GM06990 (cell line): Measurements from ENCODE around the gene CAMSAP1.
"Not testable (repeated sequence)": the region's sequence is repeated elsewhere in the genome, so short reads cannot be mapped to it uniquely, and the experiment has no call there.

Source experiments
- DNase-seq: peaks from one replicate; pipeline ENCODE4 v3.0.0-alpha.2; 2011; ENCODE audit not compliant: insufficient read length; ENCODE audit errors: extremely low read depth
- H3K27me3 ChIP-seq: replicated peaks from 2 replicates; pipeline ENCODE4 v1.6.0; 2011; ENCODE audit warnings: low read length; ENCODE audit not compliant: control insufficient read depth, insufficient read depth
- H3K36me3 ChIP-seq: 2 replicates; pipeline ENCODE4 v1.5.1; 2011; ENCODE audit warnings: low read length; ENCODE audit not compliant: control insufficient read depth, insufficient read depth
- H3K4me3 ChIP-seq: replicated peaks from 2 replicates; pipeline ENCODE4 v1.5.1; 2011; ENCODE audit warnings: low read depth, mild to moderate bottlenecking, control low read depth, low read length
- TF ChIP-seq, protein P1 (sequence below): IDR thresholded peaks from 2 replicates; pipeline ENCODE4 v1.5.1; 2011; ENCODE audit warnings: low read length, control low read depth, mild to moderate bottlenecking, inconsistent platforms; ENCODE audit not compliant: insufficient read depth, poor library complexity, severe bottlenecking

CAMSAP1 gene

GRCh38 chr9:135950135-135950682 is 42.9 kb upstream of the CAMSAP1 start:
- Histone ChIP-seq H3K27me3 (no peaks in the 10 kb centered on the region), H3K36me3 (peaks cover 22% of the 10 kb centered on the region), H3K4me3 (no peak overlapping the region)
- no peak for DNase-seq
- TF ChIP-seq, protein P1, sequence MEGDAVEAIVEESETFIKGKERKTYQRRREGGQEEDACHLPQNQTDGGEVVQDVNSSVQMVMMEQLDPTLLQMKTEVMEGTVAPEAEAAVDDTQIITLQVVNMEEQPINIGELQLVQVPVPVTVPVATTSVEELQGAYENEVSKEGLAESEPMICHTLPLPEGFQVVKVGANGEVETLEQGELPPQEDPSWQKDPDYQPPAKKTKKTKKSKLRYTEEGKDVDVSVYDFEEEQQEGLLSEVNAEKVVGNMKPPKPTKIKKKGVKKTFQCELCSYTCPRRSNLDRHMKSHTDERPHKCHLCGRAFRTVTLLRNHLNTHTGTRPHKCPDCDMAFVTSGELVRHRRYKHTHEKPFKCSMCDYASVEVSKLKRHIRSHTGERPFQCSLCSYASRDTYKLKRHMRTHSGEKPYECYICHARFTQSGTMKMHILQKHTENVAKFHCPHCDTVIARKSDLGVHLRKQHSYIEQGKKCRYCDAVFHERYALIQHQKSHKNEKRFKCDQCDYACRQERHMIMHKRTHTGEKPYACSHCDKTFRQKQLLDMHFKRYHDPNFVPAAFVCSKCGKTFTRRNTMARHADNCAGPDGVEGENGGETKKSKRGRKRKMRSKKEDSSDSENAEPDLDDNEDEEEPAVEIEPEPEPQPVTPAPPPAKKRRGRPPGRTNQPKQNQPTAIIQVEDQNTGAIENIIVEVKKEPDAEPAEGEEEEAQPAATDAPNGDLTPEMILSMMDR, result no peak

DNA sequence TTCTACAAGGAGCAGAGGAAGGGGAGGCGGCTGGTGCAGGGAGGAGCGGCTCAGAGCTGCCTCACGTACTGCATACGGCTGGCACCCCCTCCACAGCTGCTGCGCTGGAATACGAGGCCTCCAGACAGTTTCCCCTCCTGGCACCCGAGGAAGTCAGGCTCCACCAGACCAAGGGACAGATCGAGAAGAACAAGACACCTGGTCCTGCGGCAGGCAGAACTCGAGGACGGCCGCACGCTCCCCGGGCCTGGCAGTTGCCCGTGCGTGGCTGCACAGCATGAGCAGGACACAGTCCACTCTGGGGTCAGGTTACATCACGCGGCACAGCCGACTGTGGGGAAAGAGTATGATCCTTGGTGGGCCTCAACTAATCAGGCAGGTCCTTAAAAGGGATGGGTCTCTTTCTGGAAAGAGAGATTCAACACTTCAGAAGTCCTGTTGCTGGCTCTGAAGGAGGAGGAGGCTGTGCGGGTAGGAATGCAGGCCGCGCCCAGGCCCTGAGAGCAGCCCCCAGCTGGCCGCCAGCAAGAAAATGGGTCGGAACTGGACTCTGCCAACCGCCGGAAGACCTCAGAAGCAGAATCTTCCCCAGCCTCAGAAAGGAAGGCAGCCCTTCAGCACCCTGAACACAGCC is 42.3 kb upstream of the CAMSAP1 start:
- no peak overlapping the region for H3K4me3 ChIP-seq
- no peaks in the 10 kb centered on the region for H3K27me3 ChIP-seq
- TF ChIP-seq, protein P1, result no peak
- no peak for DNase-seq
- peaks cover 24% of the 10 kb centered on the region for H3K36me3 ChIP-seq

DNA sequence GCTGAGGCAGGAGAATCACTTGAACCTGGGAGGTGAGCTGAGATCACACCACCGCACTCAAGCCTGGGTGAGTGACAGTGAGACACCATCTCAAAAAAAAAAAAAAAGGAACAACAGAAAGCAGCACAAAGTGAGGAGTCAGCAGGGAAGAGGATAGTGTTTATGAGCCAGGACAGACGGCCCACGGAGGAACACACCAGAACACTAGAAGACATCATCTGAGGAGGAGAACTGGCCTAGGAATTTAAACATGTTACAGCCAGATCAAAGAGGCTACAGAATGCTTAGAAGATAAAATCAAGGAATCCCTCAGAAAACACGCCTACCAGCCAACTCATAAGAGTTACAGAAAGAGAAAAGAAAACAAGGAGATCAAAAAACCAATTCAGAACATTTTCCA is 41.6 kb upstream of the CAMSAP1 start:
- no peak for DNase-seq
- peaks cover 24% of the 10 kb centered on the region for H3K36me3 ChIP-seq
- TF ChIP-seq, protein P1, result no peak
- H3K4me3 ChIP-seq, result no peak overlapping the region
- H3K27me3 ChIP-seq, result no peaks in the 10 kb centered on the region

- peaks cover 24% of the 10 kb centered on the region for H3K36me3 ChIP-seq
- H3K4me3 ChIP-seq, result no peak overlapping the region
- TF ChIP-seq, protein P1, result no peak
- no peaks in the 10 kb centered on the region for H3K27me3 ChIP-seq
- DNase-seq, result no peak
These were observed 41.1 kb upstream of the CAMSAP1 start for GRCh38 chr9:135948446-135948845.

DNA sequence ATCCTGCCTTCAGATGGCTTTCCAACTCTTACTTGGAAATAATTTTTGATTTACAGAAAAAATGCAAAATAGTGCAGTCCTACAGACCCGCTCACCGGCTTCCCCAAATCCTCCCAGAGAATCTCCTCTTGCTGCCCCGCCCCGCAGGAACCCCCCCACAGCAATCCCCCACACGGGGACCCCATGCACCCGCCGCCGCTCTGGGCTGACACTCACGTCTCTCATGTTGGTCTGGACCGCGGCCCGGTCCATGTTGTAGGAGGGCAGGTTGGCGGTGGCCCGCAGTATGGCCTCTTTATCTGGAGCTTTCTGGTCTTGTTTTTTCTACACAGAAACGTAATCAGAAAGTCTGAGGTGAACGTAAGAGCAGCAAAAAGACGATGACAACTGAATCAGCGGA is 40.2 kb upstream of the CAMSAP1 start:
- Histone ChIP-seq H3K4me3 (no peak overlapping the region), H3K36me3 (peaks cover 24% of the 10 kb centered on the region), H3K27me3 (no peaks in the 10 kb centered on the region)
- DNase-seq, result no peak
- TF ChIP-seq, protein P1, result no peak

DNA sequence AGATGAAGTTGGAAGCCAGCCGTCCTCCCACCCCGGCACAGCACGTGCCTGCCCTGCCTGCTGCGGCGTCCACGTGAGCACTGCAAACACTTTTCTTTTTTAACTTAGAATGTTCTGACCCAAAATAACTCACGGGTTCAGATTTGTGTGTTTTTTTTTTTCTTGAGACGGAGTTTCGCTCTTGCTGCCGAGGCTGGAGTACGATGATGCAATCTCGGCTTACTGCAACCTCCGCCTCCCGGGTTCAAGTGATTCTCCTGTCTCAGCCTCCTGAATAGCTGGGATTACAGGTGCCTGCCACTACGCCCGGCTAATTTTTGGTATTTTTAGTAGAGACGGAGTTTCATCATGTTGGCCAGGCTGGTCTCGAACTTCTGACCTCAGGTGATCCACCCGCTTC is 39.8 kb upstream of the CAMSAP1 start:
- H3K36me3 ChIP-seq, result peaks cover 20% of the 10 kb centered on the region
- not testable (repeated sequence) for H3K27me3 ChIP-seq, H3K4me3 ChIP-seq, DNase-seq
